Neural progenitor cell (in vitro differentiated cells): ENCODE results near the gene ANKRD30B.
"Not testable (repeated sequence)": the region's sequence is repeated elsewhere in the genome, so short reads cannot be mapped to it uniquely, and the experiment has no call there.

Experiments used
- EZH2 ChIP-seq: fragments of 200-600 bp; sonication (generic); IDR thresholded peaks from 2 replicates; pipeline ENCODE4 v1.6.1; 2017; ENCODE audit warnings: antibody characterized with exemption, mild to moderate bottlenecking, moderate library complexity
- EZH2phosphoT487 ChIP-seq: fragments of 200-600 bp; sonication (generic); IDR thresholded peaks from 2 replicates; pipeline ENCODE4 v1.6.1; 2017; ENCODE audit warnings: antibody characterized with exemption
- TF ChIP-seq, protein P1 (sequence below): fragments of 200-600 bp; sonication (generic); IDR thresholded peaks from 2 replicates; pipeline ENCODE4 v1.5.1; 2017; ENCODE audit warnings: antibody characterized with exemption, mild to moderate bottlenecking

DNA sequence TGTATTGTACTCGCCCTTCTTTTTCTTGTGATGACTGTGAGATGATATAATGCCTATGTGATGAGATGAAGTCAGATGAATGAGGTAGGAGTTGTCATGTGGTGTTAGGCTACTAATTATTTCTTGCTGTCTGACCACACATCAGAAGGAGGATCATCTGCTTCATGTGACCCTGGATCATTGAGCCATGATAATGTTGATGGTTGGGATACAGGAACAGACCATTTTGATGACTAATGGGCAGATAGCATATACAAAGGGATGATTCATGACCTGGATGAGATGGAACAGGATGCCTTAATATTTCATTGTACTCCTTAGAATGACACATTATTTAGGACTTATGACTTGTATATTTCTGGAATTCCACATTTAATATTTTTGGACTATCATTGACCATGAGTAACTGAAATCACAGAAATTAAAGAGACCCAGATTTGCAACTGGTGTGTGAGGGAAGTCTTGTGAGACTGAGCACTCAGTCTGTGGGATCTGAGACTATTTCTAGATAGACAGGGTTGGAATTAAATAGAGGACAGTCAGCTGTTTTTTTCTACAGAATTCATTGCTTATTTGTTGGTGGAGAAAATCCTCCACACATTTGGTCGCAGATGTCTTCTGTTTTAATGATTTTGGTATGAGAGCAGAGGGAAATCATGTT is 79.1 kb downstream of the ANKRD30B start:
- TF ChIP-seq, protein P1, sequence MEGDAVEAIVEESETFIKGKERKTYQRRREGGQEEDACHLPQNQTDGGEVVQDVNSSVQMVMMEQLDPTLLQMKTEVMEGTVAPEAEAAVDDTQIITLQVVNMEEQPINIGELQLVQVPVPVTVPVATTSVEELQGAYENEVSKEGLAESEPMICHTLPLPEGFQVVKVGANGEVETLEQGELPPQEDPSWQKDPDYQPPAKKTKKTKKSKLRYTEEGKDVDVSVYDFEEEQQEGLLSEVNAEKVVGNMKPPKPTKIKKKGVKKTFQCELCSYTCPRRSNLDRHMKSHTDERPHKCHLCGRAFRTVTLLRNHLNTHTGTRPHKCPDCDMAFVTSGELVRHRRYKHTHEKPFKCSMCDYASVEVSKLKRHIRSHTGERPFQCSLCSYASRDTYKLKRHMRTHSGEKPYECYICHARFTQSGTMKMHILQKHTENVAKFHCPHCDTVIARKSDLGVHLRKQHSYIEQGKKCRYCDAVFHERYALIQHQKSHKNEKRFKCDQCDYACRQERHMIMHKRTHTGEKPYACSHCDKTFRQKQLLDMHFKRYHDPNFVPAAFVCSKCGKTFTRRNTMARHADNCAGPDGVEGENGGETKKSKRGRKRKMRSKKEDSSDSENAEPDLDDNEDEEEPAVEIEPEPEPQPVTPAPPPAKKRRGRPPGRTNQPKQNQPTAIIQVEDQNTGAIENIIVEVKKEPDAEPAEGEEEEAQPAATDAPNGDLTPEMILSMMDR, result not testable (repeated sequence)
- TF ChIP-seq EZH2, EZH2phosphoT487: not testable (repeated sequence)
